Measurements from ENCODE around the gene TRNP1.
"Not testable (repeated sequence)": the region's sequence is repeated elsewhere in the genome, so short reads cannot be mapped to it uniquely, and the experiment has no call there.

The TRNP1 gene, protein sequence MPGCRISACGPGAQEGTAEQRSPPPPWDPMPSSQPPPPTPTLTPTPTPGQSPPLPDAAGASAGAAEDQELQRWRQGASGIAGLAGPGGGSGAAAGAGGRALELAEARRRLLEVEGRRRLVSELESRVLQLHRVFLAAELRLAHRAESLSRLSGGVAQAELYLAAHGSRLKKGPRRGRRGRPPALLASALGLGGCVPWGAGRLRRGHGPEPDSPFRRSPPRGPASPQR

DNA sequence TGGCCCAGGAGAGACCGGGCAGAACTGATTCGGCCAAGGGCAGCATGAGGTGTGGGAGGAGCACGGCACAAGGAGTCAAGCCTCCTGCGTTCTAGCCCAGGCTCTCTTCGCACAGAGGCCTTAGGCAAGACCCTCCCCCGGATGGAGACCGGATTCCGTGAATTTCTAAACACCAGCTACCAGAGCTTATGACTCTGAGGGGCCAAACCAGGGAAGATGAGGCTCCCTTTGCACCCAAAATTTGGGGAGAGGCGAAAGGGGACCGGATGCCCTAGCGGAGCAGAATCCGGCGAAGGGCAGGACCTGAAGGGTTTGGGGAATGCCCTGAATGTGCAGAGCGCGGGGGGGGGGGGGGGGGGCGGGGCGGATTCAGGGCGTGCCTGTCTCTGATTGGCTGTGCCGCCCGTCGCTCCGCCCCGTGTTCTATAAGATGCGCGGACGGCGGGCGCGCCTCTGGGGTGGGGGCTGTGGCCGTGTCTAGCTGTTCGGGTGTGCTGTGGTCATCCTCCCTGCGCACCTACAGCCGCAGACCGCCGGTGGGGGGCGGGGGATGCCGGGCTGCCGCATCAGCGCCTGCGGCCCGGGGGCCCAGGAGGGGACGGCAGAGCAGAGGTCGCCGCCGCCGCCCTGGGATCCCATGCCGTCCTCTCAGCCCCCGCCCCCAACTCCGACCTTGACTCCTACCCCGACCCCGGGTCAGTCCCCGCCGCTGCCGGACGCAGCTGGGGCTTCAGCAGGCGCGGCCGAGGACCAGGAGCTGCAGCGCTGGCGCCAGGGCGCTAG lies at the start of gene TRNP1:
Gene TRNP1 (plus strand): TSS at position 456 of the 783 bp plus-strand sequence. CDS start 95 bp downstream, at position 551.
- DNase-seq = peak in 10 of 14 donors; percentile 12 to 83 (median 30)

DNA sequence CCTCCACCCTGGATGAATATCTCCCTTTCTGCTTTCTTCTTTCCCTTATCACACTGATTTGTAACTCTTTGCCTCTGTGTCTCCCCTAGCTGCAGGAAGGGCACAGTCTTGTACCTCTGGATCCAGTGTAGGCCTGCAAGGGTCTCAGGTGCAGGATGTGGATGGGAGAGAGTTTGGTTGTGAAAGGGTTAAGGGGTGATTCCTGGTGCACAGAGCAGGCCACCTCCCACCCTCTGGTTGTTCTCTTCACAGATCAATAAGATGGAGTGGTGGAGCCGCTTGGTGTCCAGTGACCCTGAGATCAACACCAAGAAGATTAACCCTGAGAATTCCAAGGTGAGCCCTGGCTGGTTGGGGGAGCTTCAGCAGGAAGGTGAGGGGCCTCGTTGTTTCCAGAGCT lies 48.4 kb upstream of the TRNP1 start:
- no peak for DNase-seq

DNA sequence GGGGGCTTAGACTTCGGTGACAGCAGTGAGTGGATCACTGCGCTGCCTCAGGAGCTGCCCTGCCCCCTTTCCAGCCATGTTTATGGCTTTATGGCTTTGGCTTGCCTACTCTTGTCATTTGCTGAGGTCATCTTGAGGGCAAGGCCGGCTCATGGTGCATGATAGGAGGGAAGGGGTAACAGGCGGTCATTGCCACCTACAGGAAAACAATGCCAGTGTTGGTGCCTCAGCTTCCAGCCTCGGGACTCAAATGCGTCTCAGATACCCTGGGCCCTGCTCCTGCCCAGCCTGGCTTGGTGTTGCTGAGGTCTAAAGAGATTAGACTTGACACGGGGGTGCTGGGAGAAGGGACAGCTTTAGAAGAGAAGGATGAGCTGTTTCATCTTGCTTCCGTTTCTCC lies 47.8 kb upstream of the TRNP1 start:
- no peak for DNase-seq

DNA sequence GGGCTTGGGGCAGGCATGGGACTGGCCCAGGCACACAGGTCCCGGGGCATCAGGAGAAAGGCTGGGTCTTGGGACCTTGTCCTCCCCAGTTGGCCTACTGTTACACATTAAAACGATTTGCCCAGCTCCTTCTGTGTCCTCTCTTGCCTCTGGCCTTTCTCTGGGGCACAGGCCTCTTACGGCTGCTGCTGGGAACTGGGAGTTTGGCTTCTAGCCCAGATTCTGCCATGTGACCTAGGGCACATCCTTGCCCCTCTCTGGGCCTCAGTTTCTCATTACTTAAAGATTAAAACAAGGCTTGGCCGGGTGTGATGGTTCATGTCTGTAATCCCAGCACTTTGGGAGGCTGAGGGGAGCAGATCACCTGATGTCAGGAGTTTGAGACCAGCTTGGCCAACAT lies 47.2 kb upstream of the TRNP1 start:
- DNase-seq = peak in 1 of 14 donors; percentile 1

DNA sequence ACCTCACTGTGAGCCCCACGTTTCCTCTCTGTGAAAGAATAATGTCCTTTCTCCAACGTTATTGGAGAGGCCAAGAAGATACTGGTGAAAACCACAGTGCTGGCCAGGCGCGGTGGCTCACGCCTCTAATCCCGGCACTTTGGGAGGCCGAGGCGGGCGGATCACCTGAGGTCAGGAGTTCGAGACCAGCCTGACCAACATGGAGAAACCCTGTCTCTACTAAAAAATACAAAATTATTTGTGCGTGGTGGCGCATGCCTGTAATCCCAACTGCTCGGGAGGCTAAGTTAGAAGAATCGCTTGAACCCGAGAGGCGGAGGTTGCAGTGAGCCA lies 44.8 kb upstream of the TRNP1 start:
- DNase-seq = not testable (repeated sequence)

DNA sequence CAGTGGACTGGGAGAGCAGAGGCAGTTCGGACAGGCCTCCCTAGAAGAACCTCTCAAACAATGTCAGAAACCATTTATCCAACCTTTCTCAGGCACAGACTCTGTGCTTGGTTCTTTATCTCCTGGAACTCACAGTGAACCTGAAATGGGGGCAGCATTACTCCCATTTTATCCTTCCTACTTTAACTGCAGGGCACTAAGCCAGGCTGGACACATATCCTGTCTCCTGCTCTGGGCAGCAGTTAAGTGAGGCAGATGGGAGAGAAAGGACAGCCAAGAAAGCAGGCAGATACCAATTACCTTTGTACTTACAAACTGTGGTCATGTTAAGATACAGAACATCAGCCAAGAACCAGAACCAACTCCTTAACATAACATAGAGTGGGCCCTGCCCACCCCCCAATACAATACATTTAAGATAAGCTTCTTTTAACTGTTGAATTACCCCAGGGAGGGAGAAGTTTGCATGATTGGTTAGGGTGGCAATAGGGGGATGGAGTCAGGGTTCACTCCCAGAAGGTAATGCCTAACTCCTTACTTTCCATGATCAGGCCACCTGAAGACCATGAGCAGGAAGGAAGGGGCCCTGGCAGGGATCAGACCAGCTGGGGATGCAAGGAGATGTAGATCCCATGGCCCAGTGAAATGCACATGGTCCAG lies 44.1 kb upstream of the TRNP1 start:
- DNase-seq = peak in 1 of 14 donors; percentile 27

DNA sequence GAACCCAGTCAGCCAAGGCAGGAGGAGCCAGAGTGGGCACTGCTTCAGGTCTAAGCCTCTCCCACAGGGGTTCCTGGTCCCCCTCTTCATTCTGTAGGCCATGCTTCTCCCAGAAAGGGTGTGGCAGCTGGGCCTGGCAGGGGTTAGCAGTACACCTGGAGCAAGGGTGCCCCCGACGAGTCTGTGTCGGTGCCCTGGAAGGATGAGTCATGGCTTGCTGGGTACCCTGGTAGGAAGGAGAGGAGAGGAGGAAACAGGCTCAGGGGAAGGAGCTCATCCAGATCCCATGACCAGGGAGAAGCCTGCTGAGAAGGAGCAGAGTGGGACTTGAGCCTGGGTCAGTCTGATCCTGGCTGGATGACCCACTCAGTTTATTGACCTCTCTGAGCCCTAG lies 43.6 kb upstream of the TRNP1 start:
- no peak for DNase-seq

DNA sequence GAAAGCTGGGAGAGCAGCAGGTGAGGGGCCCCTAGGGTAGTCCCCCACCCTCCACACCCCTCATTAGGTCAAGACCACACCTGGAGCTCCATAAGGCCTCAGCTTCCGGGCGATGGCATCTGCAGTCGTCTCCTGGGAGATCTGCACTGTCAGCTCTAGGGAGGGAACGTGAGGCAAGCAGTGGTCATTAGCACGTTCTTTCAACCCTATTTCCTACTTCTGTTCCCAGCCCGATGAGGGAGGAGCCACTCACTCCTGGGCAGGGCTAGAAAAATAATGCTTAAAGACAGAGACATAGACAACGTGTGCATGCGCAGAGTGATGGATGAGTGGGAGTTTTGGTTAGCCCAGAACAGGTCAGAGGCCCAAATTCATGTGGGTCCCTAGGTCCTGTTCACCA lies 42.9 kb upstream of the TRNP1 start:
- no peak for DNase-seq

DNA sequence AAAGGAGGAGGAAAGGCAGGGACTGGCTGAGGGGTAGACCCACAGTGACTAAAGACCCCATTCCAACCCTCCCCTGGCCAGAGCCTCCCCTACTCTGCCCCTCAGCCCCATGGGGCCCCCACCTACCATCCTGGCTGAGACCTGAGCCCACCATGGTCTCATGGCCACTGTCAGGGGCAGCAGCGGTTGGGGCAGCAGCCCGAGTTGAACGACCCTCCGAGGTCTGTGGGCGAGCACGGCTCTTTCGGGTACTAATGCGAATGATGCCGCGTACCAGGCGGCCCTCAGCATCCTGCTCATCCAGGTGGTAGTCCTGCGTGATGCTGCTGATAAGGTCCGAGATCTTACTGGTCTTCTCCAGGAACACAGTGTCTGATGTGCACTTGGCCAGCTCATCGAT lies 42.3 kb upstream of the TRNP1 start:
- no peak for DNase-seq

DNA sequence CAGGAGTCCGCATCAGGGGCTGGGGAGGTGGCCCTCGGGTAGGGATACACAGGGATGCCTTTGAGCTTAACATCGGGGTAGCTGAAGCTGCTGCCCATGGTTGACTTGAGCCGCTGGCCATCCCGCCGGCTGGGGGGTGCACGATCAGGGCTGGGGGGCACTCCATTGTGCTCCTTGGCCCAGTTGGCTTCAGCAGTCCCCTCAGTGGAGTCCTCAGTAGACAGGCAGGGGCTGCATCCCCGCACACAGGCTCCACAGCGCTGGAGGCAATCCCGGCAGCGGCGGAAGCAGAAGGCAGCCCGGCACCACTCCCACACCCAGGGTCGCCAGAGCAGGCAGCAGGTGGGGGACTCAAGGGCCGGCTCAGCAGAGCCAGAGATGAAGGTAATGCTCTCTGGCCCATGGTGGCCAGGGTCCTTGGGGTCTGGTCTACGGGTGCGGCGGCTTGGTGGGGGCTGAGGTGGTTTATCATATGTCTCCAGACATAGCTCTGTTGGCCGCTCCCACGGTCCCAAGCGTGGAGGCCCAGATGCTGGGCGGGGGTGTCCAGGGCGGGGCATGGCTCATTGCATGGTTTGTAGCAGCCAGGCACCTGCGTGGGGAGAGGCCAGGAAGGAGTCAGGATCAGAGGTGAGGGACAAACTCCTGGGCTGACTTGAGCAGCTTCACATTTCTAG lies 41.5 kb upstream of the TRNP1 start:
- DNase-seq = no peak

DNA sequence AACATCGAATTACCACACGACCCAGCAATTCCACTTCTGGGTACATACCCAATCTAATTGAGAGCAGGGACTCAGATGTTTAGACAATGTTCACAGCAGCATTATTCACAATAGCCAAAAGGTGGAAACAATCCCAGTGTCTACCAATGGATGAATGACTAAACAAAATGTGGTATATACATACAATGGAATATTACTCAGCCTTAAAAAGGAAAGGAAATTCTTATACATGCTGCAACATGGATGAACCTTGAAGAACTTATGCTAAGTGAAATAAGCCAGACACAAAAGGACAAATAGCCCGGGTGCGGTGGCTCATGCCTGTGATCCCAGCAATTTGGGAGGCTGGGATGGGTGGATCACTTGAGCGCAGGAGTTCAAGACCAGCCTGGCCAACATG lies 40.1 kb upstream of the TRNP1 start:
- no peak for DNase-seq

DNA sequence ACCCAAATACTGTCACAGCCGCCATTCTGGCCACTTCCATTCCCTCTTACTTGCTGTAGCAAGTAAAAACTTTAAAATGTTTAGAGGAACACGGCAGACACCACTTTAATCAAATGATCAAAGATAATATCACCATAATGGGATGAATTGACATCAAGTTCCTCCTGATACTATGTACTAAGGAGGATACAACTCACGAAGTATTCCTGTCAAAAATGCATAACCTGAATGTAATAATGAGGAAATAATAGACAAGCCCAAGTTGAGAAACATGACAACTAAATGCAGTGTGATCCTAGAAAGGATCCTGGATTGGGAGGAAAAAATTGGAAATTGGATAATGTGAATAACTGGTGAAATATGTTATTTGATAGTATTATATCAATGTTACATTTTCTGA lies 37.2 kb upstream of the TRNP1 start:
- no peak for DNase-seq

DNA sequence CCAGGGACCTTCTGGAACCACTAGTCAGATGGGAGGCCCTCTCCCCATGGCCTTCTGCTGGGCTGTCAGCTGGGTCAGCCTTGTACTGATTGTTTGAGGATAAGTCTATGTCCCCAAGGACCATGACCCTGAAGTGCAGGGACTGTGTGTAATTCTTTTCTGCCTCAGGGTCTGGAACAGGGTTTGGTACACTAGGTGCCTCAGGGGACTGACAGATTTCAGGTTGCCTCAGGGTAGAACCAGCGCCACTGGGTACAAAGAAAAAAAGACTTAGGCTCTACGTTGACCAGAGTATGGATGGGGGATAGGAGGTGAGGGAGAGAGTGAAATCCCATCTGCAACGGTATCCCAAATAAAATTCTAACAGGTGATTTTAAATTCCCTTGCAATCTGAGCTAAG lies 36.2 kb upstream of the TRNP1 start:
- no peak for DNase-seq

DNA sequence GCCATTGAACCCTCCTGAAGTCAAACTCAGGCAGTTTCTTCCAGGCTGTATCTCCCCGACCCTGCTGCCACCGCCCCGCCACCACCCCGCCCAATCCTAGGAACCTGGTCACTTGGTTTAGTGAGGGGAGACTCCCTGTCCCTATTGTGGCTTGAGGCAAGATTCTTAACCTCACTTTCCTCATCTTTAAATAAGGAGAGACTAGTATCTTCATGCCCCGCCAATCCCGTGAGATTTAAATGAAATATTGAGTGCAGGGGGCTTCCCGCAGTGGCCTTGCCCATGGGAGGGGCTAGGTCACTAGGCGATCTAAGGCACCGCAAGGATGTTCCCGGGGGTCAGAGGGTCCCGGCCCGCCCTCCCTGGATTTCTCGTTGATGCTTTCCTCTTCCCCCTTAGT lies 34.2 kb upstream of the TRNP1 start:
- DNase-seq = no peak

DNA sequence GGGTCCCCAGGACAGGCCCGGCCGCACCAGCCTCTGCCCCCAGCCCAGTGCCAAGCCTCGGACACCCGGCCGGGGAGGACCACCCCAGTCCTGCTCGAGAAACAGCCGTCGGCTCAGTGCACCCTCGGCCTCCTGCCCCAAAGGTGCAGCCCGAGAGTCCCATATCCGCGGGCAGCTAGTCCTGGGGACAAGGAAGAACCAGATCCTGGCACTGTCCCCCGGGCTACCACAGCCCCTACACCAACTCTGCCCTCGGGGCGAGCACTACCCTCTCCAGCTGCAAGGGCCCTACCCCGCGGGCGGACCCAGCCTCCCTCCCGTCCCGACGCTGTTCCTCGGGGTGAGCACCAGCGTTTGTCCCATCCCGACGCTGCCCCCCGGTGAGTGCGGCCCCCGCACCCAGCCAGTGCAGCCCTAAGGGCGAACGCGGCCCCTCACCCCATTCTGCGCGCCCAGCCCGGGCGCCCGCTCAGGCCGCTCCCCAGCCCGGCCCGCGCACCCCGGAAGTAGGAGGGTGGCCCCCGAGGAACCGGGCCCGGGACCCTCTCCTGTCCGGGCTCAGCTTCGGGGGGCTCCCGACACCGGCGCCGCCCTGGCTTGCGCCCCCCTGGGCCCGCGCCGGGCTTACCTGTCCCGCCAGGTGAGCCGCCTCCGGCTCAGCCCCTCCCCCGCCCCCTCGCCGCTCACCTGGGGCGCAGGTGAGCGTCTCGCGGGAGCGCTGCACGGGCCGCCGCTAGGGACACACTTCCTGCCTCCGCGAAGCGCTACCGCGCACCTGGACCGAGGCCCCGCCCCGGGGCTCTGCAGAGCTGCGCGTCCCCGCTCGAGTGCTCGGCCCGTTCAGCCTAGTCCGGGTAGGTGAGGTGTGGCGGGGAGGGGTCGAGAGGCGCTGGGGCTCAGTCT lies 33.5 kb upstream of the TRNP1 start, which contains the start of gene KDF1:
Gene KDF1 (minus strand): TSS at position 747 of the 903 bp plus-strand sequence. CDS start 8,088 bp downstream, outside the sequence.
- peak in 1 of 14 donors; percentile 26 for DNase-seq

DNA sequence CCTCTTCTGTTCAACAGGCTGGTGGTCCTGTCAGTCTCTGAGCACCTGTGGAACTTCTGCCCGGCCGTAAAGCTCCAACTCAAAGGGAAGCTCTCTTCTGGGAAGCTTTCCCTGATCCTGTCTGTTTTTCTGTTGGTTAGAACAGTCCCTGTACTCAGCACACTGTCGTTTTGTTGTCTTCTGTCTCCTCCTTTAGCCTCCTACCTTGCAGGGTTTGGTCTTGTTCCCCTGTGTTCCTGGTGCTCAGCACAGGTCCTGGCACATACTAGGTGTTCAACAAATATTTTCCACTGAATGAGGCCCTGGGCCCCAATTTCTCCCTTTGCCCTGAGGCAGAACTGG lies 32.9 kb upstream of the TRNP1 start:
- no peak for DNase-seq

DNA sequence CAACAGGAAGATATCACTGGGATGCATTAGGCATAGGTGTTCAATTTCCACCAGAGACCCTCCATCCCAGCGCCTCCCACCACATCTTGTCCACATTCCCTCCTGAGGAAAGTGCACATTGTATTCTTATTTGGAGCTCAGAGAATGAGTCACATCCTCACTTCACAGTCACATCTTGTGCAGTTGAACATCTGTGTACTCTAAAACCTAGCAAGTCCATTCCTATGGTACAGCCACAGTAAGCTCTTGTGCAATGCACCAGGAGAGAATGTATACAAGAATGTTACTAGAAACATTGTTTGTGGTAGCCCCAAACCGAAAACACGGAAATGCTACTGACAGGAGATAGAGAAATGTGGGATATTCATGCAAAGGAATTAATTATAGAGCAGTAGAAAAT lies 31.7 kb upstream of the TRNP1 start:
- no peak for DNase-seq

DNA sequence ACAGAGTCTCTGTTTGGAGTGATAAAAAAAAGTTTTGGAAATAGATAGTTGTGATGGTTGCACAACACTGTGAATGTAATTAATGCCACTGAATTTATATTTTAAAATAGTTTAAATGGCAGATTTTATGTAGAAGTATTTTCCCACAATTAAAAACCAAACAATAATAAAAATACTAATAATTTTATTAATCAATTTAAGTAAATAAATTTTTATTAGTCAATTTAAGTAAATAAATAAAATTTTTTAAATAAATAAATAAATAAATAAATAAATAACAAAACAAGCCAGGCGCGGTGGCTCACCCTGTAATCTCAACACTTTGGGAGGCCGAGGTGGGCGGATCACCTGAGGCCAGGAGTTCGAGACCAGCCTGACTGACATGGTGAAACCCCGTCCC lies 28.3 kb upstream of the TRNP1 start:
- DNase-seq = no peak

DNA sequence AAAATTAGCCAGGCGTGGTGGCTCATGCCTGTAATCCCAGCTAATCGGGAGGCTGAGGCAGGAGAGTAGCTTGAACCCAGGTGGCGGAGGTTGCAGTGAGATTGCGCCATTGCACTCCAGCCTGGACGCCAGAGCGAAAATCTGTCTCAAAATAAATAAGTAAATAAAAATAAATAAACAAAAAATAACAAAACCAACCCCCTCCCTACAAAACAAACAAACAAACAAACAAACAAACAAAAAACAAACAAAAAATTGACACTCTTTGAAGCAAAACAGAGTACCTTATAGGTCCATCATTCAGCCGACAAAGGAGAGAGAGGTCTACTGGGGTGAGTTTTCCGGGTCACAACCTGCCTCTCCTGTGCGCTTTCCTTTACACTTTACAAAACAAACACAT lies 27.9 kb upstream of the TRNP1 start:
- DNase-seq = no peak

DNA sequence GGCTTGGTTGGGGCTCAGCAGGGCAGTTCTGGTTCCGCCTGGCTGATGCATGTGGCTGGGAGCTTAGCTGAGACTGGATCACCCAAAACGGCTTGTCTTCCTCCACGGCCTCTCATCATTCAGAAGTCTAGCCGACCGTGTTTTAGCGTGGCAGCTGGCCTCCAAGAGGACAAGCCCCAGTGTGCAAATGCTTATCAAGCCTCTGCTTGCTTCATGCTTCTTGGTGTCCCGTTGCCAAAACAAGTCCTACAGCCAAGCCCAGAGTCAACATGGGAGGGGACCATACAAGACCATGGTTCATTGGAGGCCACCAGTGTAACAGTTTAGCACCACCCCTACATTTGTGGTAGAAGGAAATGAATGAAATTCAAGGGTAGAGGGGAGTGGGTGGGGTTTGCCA lies 22.7 kb upstream of the TRNP1 start:
- DNase-seq = no peak

DNA sequence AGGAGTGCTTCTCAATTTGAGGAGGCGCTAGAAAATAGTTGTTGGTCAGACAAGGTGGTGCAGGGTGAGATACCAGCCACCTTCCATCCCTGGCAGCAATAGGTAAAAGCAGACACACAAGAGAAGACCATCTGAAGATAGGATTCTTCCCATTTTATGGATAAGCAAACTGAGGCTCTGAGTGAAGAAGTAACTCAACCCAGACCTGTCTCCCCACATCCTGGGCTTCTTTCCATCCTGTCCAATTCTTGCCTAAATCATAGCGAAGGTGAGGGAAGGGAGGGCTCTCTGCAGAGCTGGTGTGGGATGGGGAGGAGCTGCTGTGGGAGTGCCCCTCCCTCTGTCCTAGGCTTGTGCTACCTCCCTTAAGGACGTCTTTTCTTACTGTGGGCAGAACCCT lies 21.9 kb upstream of the TRNP1 start:
- no peak for DNase-seq

DNA sequence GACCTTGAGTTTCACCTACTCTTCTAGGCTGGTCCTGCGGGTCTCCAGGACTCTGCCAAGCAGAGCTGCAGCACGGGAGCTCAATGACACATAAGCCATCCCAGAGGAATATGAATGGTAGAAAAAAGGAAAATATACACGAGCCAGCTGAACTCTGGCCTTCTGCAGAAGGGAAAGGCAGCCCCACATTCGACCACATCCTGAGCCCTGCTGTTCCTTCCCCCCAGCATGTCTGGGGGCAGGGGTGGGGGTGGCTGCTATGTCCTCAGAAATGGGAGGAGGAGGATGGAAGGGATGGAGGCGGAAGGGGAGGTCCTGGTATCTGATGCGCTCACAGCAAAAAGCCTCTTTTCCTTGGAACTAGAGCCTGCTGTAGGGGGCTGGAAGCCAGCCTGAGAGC lies 21.1 kb upstream of the TRNP1 start:
- no peak for DNase-seq

Measured in C1 segment of cervical spinal cord (tissue), 14 donors.